ENCODE data around the gene CDH18. TPM values are rescaled to one million over a fixed set of nuclear protein-coding genes. Genes with fewer than 3 reads are reported as not detected.

CDH18 gene
- total RNA-seq, 4 donors from 2014 or later, result not detected

DNA sequence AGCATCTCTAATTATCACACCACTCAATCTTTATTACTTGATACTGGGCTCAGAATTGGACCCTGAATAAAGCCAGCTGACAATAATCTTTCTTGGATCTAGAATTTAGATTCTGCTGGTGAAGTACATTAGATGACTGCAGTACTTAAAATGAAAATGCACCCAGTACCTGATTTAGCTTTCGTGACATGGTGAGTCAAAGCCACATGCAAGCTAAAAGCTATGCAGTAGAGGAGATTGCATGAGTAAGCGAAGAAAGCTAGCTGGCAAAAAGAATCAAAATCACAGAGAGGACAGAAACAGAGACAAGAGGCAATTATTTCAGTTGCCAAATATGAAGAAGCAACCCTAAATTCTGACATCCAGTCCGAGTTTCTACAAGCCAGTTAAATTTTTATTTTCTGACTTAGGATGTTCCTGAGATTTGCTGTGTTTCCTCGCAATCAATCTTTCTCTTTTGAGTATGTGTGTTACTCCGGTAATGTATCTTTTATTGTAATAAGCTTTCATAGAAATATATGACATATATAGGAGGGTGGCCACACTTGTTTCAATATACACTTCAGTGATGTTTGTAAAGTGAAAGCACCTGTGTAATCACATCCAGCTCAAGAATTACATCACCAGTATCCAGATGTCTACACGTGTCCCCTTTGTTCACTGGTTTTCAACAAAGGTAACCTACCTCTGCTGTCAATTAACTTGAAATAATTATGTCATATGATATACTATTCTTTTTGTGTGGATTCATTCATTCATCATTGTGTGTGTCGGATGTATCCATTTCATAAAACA, 101.7 kb downstream of the CDH18 start:
- TF ChIP-seq, protein P1, sequence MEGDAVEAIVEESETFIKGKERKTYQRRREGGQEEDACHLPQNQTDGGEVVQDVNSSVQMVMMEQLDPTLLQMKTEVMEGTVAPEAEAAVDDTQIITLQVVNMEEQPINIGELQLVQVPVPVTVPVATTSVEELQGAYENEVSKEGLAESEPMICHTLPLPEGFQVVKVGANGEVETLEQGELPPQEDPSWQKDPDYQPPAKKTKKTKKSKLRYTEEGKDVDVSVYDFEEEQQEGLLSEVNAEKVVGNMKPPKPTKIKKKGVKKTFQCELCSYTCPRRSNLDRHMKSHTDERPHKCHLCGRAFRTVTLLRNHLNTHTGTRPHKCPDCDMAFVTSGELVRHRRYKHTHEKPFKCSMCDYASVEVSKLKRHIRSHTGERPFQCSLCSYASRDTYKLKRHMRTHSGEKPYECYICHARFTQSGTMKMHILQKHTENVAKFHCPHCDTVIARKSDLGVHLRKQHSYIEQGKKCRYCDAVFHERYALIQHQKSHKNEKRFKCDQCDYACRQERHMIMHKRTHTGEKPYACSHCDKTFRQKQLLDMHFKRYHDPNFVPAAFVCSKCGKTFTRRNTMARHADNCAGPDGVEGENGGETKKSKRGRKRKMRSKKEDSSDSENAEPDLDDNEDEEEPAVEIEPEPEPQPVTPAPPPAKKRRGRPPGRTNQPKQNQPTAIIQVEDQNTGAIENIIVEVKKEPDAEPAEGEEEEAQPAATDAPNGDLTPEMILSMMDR (IDR thresholded peaks at IDR 0.05; ENCODE audit: low read depth), result no peak

DNA sequence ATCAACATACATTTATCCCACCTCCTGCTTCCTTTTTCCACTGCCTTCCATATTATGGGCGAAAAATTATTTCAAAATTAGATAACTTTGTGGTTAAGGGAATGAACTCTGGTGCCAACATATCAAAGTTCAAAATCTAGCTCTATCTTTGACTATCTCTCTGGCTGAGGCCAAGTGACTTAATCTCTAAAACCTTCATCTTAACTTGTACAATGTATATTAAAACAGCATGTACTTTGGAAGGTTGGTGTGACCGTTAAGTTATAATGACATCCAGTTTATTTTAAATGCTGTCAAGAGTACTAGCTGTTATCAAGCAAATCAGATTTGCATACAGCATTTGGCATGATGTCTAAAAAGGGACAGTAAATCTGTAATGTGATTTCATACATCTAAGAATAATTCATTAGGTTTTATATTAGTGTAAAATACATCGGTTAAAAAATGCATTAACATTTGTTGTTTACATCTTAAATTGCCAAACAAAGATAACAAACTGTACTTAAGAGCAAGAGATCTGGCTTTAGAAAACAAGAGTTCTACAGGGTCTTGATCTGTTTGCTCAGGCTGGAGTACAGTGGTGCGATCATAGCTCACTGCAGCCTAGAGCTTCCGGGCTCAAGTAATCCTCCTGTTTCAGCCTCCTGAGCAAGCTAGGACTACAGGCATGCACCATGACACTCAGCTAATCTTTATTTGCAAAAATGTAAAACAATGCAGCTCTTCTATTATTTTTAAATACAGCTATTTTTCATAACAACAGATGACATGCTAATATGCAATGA, 102.8 kb downstream of the CDH18 start:
- TF ChIP-seq, protein P1 (IDR thresholded peaks at IDR 0.05; ENCODE audit: low read depth), result no peak

DNA sequence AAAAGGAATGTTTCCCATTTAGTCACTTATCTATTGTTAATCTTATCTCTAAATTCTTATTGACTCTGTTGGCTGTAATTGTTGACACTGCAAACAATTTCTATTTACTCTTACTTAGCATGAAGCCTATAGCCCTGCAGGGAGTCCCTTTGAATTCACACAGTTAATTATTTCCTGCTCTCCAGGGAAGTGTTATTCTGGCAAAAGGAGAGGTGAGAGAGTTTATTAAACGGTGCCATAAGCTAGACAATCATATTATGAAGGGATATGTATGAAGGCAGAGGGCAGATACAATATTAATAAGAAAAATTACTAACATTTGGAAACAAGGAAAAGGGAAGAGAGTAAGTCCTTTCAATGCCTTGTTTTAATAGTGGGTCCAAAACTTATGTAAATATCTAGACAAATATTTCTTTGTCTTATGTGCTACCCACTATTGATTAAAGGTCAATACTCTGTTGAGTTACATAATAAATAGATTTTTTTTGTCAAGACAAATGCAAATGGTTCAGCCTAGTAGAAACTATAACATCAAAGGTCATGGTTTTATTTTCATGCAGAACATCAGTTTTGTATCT, 107.1 kb downstream of the CDH18 start:
- TF ChIP-seq, protein P1 (IDR thresholded peaks at IDR 0.05; ENCODE audit: low read depth), result no peak

DNA sequence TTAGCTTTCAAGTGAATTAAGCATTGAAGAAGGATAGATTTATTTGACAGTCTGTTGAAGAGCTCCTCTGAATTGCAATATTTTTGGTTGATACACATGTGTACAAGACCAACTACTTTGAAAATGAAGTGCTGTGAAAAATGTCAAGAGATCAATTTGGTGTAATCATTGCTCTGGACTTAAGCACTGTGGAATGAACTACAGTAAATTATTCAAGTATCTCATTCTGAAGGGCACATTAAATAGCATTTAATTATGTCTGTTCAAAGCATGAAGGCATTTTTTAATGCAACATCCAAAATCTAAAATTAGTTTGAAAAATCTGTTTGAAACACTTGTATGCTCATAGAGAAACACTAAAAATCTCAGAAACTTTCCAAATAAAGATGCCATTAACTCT, 107.5 kb downstream of the CDH18 start:
- TF ChIP-seq, protein P1 (IDR thresholded peaks at IDR 0.05; ENCODE audit: low read depth), result no peak

DNA sequence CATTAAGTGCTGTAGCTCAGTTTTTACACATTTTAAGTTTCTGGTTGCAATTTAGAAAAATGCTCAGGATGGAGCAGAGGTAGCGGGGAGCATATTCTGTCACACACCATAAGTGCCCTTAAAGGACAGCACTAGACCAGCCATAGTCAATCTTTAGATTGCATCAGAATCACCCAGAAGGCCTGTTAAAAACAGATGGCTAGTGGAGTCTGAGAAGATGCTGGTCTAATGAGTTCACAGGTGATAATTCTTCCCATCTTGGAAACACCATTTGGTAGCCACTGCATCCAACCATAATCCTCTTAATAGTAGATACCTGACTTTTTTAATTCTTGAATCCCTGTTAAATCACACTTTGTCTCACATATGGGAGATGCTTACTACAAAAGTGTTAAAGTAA, 113.2 kb downstream of the CDH18 start:
- TF ChIP-seq, protein P1 (IDR thresholded peaks at IDR 0.05; ENCODE audit: low read depth), result no peak

DNA sequence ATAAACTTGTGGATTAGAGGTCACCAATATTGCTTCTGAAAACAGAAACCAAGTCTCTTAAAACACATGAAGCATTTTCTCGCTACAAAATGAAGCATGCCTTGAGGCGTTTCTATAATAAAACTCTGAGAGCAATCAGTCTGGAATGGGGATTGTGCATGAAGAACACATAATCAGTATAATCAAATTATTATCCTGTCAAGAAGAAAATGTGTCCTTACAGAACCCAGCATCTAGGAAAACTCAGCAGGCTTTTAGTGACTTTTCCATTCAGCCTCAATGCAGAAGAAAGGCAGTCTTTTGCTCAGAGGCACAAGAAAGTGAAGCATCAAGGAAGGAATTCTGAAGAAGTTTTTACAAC, 121.9 kb downstream of the CDH18 start:
- TF ChIP-seq, protein P1 (IDR thresholded peaks at IDR 0.05; ENCODE audit: low read depth), result no peak

All from subcutaneous adipose tissue (tissue), 4 donors.